Inflammatory macrophage (primary cell): ENCODE data around the gene TBC1D30.
"Not testable (repeated sequence)": the region's sequence is repeated elsewhere in the genome, so short reads cannot be mapped to it uniquely, and the experiment has no call there.

ENCODE experiments used
- DNase-seq, 2 donors: peaks; one replicate each; pipeline ENCODE4 v3.0.0-alpha.2; 2020 to 2022
- total RNA-seq, 18 experiments: gene quantifications; one replicate each; lab custom pipeline; 2026; ENCODE audit warnings: mixed read lengths in 6 of 18, inconsistent platforms in 2 of 18; lab: John Stamatoyannopoulos, UW

The TBC1D30 gene
- 0.96 to 2.9 (median 1.9) reads per million in 18 experiments for total RNA-seq

- peak in 1 of 2 donors; percentile 0 for DNase-seq
Observed at GRCh38 chr12:64824500-64825142, at the start of gene TBC1D30. TSS of gene TBC1D30 (plus strand) at chr12:64824647. CDS start at chr12:64824880, 233 bp downstream.

- DNase-seq: not testable (repeated sequence)
Observed at GRCh38 chr12:64775147-64775736, 49.2 kb upstream of the TBC1D30 start.

GRCh38 chr12:64779354-64779974, 45.0 kb upstream of the TBC1D30 start:
- no peak for DNase-seq

- DNase-seq: no peak
Observed at GRCh38 chr12:64780132-64780530, 44.3 kb upstream of the TBC1D30 start.

GRCh38 chr12:64780531-64781279, 43.7 kb upstream of the TBC1D30 start:
- peak; percentile 14 to 48 for DNase-seq

GRCh38 chr12:64781280-64782190, 42.9 kb upstream of the TBC1D30 start:
- DNase-seq: no peak

GRCh38 chr12:64782191-64782876, 42.1 kb upstream of the TBC1D30 start:
- DNase-seq: peak; percentile 59 to 74

- DNase-seq: peak; percentile 43
Observed at GRCh38 chr12:64785838-64786237, 38.6 kb upstream of the TBC1D30 start.

GRCh38 chr12:64790166-64790565, 34.3 kb upstream of the TBC1D30 start:
- no peak for DNase-seq

GRCh38 chr12:64791036-64791435, 33.4 kb upstream of the TBC1D30 start:
- no peak for DNase-seq

GRCh38 chr12:64792128-64792527, 32.3 kb upstream of the TBC1D30 start:
- no peak for DNase-seq

- no peak for DNase-seq
Observed at GRCh38 chr12:64793610-64794009, 30.8 kb upstream of the TBC1D30 start.

- no peak for DNase-seq
Observed at GRCh38 chr12:64794305-64794704, 30.1 kb upstream of the TBC1D30 start.

GRCh38 chr12:64796205-64796845, 28.1 kb upstream of the TBC1D30 start:
- peak; percentile 91 to 96 for DNase-seq

- no peak for DNase-seq
Observed at GRCh38 chr12:64797156-64797555, 27.3 kb upstream of the TBC1D30 start.

GRCh38 chr12:64798165-64798564, 26.3 kb upstream of the TBC1D30 start:
- DNase-seq: no peak

GRCh38 chr12:64800640-64801039, 23.8 kb upstream of the TBC1D30 start:
- peak; percentile 32 to 75 for DNase-seq

GRCh38 chr12:64801381-64801780, 23.1 kb upstream of the TBC1D30 start:
- DNase-seq: no peak

GRCh38 chr12:64802180-64802775, 22.2 kb upstream of the TBC1D30 start:
- peak; percentile 33 to 54 for DNase-seq

- no peak for DNase-seq
Observed at GRCh38 chr12:64806173-64806572, 18.3 kb upstream of the TBC1D30 start.
